HL-60 (cell line): ENCODE results near the gene OCIAD1.

Experiments used
- CTCF ChIP-seq: IDR thresholded peaks from one replicate; pipeline ENCODE4 v1.5.1; 2011; ENCODE audit warnings: low read length, control low read depth, inconsistent platforms; ENCODE audit not compliant: insufficient read depth
- POLR2AphosphoS5 ChIP-seq: IDR thresholded peaks from 2 replicates; pipeline ENCODE4 v1.6.1; 2012; ENCODE audit warnings: low read depth
- TF ChIP-seq, protein P1 (sequence below): IDR thresholded peaks from 2 replicates; pipeline ENCODE4 v1.6.1; 2012; ENCODE audit warnings: low read depth; ENCODE audit not compliant: insufficient replicate concordance

DNA sequence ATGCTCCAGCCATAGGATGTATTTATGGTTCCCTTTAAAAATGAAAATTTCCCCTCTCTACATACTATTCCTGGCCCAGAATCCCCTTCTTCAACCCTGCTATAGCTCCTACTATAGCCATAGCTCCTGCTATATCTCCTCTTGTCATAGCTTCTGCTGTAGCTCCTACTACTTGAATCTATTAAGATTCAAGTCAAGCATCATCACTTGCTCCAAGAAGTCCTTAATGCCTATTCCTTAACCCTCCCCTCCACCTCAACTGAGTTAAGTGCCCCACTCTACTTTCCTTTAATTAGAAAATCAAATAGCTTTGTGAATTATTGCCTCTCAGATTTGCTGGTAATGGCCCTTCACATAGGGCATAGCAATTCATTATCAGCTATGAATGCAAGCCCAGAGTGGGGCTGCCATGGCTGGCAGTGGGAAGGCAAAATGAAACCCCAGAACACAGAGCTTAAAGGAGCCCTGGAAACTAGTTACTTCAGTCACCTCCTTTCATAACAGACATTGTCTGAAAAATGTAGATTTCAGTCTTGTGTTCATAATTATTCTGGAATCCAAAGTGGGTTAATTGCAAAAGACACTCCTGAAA is 60.2 kb downstream of the OCIAD1 start:
- TF ChIP-seq CTCF, result no peak
- TF ChIP-seq, protein P1, sequence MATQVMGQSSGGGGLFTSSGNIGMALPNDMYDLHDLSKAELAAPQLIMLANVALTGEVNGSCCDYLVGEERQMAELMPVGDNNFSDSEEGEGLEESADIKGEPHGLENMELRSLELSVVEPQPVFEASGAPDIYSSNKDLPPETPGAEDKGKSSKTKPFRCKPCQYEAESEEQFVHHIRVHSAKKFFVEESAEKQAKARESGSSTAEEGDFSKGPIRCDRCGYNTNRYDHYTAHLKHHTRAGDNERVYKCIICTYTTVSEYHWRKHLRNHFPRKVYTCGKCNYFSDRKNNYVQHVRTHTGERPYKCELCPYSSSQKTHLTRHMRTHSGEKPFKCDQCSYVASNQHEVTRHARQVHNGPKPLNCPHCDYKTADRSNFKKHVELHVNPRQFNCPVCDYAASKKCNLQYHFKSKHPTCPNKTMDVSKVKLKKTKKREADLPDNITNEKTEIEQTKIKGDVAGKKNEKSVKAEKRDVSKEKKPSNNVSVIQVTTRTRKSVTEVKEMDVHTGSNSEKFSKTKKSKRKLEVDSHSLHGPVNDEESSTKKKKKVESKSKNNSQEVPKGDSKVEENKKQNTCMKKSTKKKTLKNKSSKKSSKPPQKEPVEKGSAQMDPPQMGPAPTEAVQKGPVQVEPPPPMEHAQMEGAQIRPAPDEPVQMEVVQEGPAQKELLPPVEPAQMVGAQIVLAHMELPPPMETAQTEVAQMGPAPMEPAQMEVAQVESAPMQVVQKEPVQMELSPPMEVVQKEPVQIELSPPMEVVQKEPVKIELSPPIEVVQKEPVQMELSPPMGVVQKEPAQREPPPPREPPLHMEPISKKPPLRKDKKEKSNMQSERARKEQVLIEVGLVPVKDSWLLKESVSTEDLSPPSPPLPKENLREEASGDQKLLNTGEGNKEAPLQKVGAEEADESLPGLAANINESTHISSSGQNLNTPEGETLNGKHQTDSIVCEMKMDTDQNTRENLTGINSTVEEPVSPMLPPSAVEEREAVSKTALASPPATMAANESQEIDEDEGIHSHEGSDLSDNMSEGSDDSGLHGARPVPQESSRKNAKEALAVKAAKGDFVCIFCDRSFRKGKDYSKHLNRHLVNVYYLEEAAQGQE, result no peak
- no peak for TF ChIP-seq POLR2AphosphoS5
